ENCODE data around the gene G0S2.

GRCh38 chr1:209723265-209723664, 48.1 kb downstream of the G0S2 start:
- TF ChIP-seq CTCF (optimal IDR thresholded peaks at IDR 0.05 in 1 of 3, IDR thresholded peaks at IDR 0.05 in 1 of 3, conservative IDR thresholded peaks at IDR 0.05 in 1 of 3; ENCODE audit: extremely low read depth in 1 of 3, insufficient read depth in 2 of 3, low read length in 3 of 3) (no peak), EZH2 (IDR thresholded peaks at IDR 0.05; ENCODE audit: low read length) (no peak)
